ENCODE data around the gene ALDH1A1. TPM values are rescaled to one million over a fixed set of nuclear protein-coding genes. Genes with fewer than 3 reads are reported as not detected.

The ALDH1A1 gene
- total and polyA plus RNA-seq, 2 of the 8 experiments (the other 6 are each of a cell fraction or from before 2014, with no cell fraction given), result 0.50 to 0.82 TPM

- TF ChIP-seq CHD7 (IDR thresholded peaks at IDR 0.05; ENCODE audit: insufficient replicate concordance, low read length), result no peak
- TF ChIP-seq SIX5 (IDR thresholded peaks at IDR 0.05; ENCODE audit: low read depth, low read length), result no peak
- TF ChIP-seq KDM1A (IDR thresholded peaks at IDR 0.05; ENCODE audit: borderline replicate concordance, low read length), result no peak
- TF ChIP-seq TAF7 (optimal IDR thresholded peaks at IDR 0.05; ENCODE audit: borderline replicate concordance, low read depth, low read length), result no peak
- TF ChIP-seq, protein P1, sequence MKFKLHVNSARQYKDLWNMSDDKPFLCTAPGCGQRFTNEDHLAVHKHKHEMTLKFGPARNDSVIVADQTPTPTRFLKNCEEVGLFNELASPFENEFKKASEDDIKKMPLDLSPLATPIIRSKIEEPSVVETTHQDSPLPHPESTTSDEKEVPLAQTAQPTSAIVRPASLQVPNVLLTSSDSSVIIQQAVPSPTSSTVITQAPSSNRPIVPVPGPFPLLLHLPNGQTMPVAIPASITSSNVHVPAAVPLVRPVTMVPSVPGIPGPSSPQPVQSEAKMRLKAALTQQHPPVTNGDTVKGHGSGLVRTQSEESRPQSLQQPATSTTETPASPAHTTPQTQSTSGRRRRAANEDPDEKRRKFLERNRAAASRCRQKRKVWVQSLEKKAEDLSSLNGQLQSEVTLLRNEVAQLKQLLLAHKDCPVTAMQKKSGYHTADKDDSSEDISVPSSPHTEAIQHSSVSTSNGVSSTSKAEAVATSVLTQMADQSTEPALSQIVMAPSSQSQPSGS (IDR thresholded peaks at IDR 0.05; ENCODE audit: low read length), result no peak
- TF ChIP-seq KDM5A (IDR thresholded peaks at IDR 0.05; ENCODE audit: low read length), result no peak
- TF ChIP-seq SIN3A (conservative IDR thresholded peaks at IDR 0.05 in 1 of 2, IDR thresholded peaks at IDR 0.05 in 1 of 2; ENCODE audit: low read depth in 1 of 2, low read length in 2 of 2), result no peak
These were observed 94.6 kb downstream of the ALDH1A1 start (continued) for GRCh38 chr9:72858089-72858912.

All from H1 (cell line).